Osteoblast (primary cell): ENCODE results near the gene P2RX4. TPM values are rescaled to one million over a fixed set of nuclear protein-coding genes. Genes with fewer than 3 reads are reported as not detected.

ENCODE experiments used
- DNase-seq: peaks from one replicate; pipeline ENCODE4 v3.0.0; 2011; ENCODE audit warnings: low spot score, mixed read lengths; ENCODE audit not compliant: insufficient read length; ENCODE audit errors: missing footprints
- H2AFZ ChIP-seq: 2 replicates; pipeline ENCODE4 v1.6.0; 2011; ENCODE audit warnings: mild to moderate bottlenecking, low read length
- H3K27ac ChIP-seq: 2 replicates; pipeline ENCODE4 v1.5.1; 2011; ENCODE audit warnings: mild to moderate bottlenecking, low read depth, low read length, moderate library complexity
- H3K27me3 ChIP-seq: 2 replicates; pipeline ENCODE4 v1.6.0; 2012; ENCODE audit warnings: mild to moderate bottlenecking, control low read depth, inconsistent platforms, low read length, moderate library complexity; ENCODE audit not compliant: insufficient read depth
- H3K36me3 ChIP-seq: 2 replicates; pipeline ENCODE4 v1.5.1; 2011; ENCODE audit warnings: mild to moderate bottlenecking, low read length, control low read depth, moderate library complexity; ENCODE audit not compliant: insufficient read depth
- H3K4me1 ChIP-seq: 2 replicates; pipeline ENCODE4 v1.5.1; 2011; ENCODE audit warnings: mild to moderate bottlenecking, low read length, control low read depth, moderate library complexity; ENCODE audit not compliant: insufficient read depth
- H3K4me2 ChIP-seq: 2 replicates; pipeline ENCODE4 v1.6.0; 2011; ENCODE audit warnings: mild to moderate bottlenecking, low read length; ENCODE audit not compliant: insufficient read depth
- H3K4me3 ChIP-seq: fragments of 200-600 bp; sonication (generic); 3 replicates; pipeline ENCODE4 v1.5.1; 2012; ENCODE audit warnings: mild to moderate bottlenecking, low read length, inconsistent platforms; ENCODE audit not compliant: insufficient read depth
- H3K79me2 ChIP-seq: 2 replicates; pipeline ENCODE4 v1.6.0; 2012; ENCODE audit warnings: mild to moderate bottlenecking, low read length, control low read depth, inconsistent platforms; ENCODE audit not compliant: insufficient read depth
- H3K9me3 ChIP-seq: 2 replicates; pipeline ENCODE4 v1.5.1; 2011; ENCODE audit warnings: low read depth, low read length, control low read depth
- H4K20me1 ChIP-seq: 2 replicates; pipeline ENCODE4 v1.6.0; 2012; ENCODE audit warnings: mild to moderate bottlenecking, low read length, control low read depth; ENCODE audit not compliant: insufficient read depth
- total RNA-seq: library from RNA; depleted of rRNA; stranded (reverse); fragments of >200 nt; gene quantifications from 2 replicates; pipeline ENCODE4 v1.2.3, GENCODE V29; 2012
- TF ChIP-seq, protein P1 (sequence below): IDR thresholded peaks from 2 replicates; pipeline ENCODE4 v1.5.1; 2011; ENCODE audit warnings: mild to moderate bottlenecking, low read depth, low read length, moderate library complexity; ENCODE audit errors: extremely low read depth

Gene P2RX4
- total RNA-seq, 1 donor, result 23.5 TPM

DNA sequence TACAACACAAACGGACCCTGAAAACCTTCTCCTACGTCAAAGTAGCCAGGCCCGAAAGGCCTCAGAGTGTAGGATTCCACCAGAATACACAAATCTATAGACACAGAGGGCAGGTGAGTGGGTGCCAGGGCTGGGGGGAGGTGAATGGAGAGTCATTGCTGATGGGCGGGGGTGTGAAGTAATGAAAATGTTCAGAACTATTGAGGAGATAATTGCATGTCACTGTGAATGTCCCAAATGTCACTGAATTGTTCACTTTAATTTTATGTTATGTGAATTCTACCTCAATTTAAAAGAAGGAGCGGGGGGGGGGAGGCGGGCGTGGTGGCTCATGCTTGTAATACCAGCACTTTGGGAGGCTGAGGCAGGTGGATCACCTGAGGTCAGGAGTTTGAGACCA lies 36.0 kb downstream of the P2RX4 start:
- TF ChIP-seq, protein P1, sequence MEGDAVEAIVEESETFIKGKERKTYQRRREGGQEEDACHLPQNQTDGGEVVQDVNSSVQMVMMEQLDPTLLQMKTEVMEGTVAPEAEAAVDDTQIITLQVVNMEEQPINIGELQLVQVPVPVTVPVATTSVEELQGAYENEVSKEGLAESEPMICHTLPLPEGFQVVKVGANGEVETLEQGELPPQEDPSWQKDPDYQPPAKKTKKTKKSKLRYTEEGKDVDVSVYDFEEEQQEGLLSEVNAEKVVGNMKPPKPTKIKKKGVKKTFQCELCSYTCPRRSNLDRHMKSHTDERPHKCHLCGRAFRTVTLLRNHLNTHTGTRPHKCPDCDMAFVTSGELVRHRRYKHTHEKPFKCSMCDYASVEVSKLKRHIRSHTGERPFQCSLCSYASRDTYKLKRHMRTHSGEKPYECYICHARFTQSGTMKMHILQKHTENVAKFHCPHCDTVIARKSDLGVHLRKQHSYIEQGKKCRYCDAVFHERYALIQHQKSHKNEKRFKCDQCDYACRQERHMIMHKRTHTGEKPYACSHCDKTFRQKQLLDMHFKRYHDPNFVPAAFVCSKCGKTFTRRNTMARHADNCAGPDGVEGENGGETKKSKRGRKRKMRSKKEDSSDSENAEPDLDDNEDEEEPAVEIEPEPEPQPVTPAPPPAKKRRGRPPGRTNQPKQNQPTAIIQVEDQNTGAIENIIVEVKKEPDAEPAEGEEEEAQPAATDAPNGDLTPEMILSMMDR, result no peak
- no peaks in the 10 kb centered on the region for H3K79me2 ChIP-seq
- no peaks in the 10 kb centered on the region for H3K27me3 ChIP-seq
- H3K4me3 ChIP-seq, result no peak overlapping the region
- no peak overlapping the region for H3K4me2 ChIP-seq
- H3K9me3 ChIP-seq, result no peaks in the 10 kb centered on the region
- H4K20me1 ChIP-seq, result no peaks in the 10 kb centered on the region
- DNase-seq, result no peak
- no peak overlapping the region for H3K27ac ChIP-seq
- H3K4me1 ChIP-seq, result peaks cover 3% of the 10 kb centered on the region
- no peak overlapping the region for H2AFZ ChIP-seq
- H3K36me3 ChIP-seq, result peaks cover 35% of the 10 kb centered on the region

DNA sequence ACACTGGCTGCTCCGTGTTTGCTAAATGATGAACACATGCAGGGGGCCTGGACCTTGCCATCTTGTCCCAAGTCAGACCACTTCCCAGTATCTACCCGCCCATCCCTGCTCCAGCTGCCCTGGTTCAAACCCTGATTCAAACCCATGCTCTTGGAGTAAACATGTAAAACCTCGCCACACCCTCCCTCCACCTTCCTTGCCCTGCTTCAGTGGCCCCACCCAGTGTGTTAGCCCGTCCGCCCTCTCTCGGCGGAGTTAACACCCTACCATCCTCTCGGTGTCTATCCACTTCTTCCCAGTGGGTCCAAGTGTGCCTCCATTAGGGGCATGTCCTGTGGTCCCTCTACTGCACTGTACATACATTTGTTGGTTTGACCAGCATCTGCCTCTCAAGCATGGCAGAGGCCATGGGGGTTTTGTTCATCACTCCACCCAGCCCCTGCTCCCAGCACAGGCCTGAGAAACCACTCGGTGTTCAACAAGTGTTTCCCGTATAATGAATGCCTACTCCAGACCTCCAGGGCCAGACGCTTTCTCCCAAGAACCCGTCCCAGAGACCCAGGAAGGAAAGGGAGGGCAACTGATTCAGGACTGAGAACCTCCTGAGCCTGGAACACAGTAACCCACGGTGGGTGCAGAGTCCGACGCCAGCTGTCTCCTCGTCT lies 37.1 kb downstream of the P2RX4 start:
- TF ChIP-seq, protein P1, result no peak

DNA sequence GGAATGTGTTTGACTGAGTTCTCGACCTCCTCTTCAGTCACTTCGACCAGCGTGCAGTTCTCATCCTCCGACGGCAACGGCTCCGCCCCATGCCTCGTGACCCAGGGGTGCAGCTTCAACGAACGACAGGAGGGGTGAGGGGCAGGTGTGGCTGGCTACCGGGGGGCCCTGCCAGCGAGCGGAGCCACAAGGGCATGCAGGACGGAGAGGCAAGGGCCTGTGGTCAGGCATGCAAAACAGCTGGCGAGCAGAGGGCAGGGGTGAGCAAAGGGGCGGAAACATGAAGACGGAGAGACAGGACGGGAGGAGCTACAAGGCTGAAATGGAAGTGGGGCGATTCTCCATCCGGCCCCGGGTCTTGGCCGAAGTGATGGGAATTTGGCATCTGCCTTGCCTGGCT lies 38.7 kb downstream of the P2RX4 start:
- H3K9me3 ChIP-seq, result no peaks in the 10 kb centered on the region
- no peak overlapping the region for H3K4me2 ChIP-seq
- no peaks in the 10 kb centered on the region for H3K27me3 ChIP-seq
- no peak for DNase-seq
- no peaks in the 10 kb centered on the region for H4K20me1 ChIP-seq
- H3K79me2 ChIP-seq, result no peaks in the 10 kb centered on the region
- peaks cover 59% of the 10 kb centered on the region for H3K36me3 ChIP-seq
- H3K27ac ChIP-seq, result no peak overlapping the region
- TF ChIP-seq, protein P1, result no peak
- no peak overlapping the region for H3K4me3 ChIP-seq
- H2AFZ ChIP-seq, result no peak overlapping the region
- no peaks in the 10 kb centered on the region for H3K4me1 ChIP-seq

More for the DNA sequence above, 37.1 kb downstream of the P2RX4 start:
- Histone ChIP-seq H3K79me2 (no peaks in the 10 kb centered on the region), H3K9me3 (no peaks in the 10 kb centered on the region), H3K4me3 (no peak overlapping the region), H3K27ac (no peak overlapping the region), H3K36me3 (peaks cover 44% of the 10 kb centered on the region), H3K4me2 (no peak overlapping the region), H3K4me1 (no peaks in the 10 kb centered on the region), H2AFZ (no peak overlapping the region), H3K27me3 (no peaks in the 10 kb centered on the region), H4K20me1 (no peaks in the 10 kb centered on the region)
- no peak for DNase-seq

DNA sequence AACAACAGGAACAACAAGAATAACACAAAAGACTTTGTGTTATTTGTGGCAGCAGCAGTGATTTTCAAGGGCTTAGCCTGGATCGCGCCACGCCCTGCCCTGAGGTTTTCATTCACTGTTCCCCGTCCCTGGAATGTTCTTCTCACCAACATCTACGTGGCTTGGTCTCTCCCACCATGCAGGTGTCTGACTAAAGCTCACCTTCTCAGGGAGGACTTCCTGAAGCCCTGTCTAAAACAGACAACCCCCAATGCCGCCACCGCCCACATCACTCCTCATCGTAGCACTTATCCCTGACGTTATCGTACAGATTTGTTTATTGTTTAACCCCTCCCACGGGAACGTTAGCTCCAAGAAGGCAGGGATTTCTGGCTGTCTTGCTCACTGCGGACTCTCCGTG lies 40.4 kb downstream of the P2RX4 start:
- H3K27me3 ChIP-seq, result no peaks in the 10 kb centered on the region
- H3K27ac ChIP-seq, result no peak overlapping the region
- H3K79me2 ChIP-seq, result no peaks in the 10 kb centered on the region
- no peak for DNase-seq
- no peak overlapping the region for H3K4me3 ChIP-seq
- no peaks in the 10 kb centered on the region for H4K20me1 ChIP-seq
- no peak overlapping the region for H3K4me2 ChIP-seq
- H3K9me3 ChIP-seq, result no peaks in the 10 kb centered on the region
- H2AFZ ChIP-seq, result no peak overlapping the region
- TF ChIP-seq, protein P1, result no peak
- no peaks in the 10 kb centered on the region for H3K4me1 ChIP-seq
- H3K36me3 ChIP-seq, result peaks cover 69% of the 10 kb centered on the region
